HEK293T (cell line): ENCODE data around the gene VPS13A.

Experiments used
- ARNT ChIP-seq: fragments of 450-650 bp; IDR thresholded peaks from 2 replicates; pipeline ENCODE4 v1.6.1; 2017; ENCODE audit warnings: mild to moderate bottlenecking
- BHLHE40 ChIP-seq: fragments of 450-650 bp; IDR thresholded peaks from 2 replicates; pipeline ENCODE4 v1.6.1; 2016; ENCODE audit warnings: mild to moderate bottlenecking, moderate library complexity, borderline replicate concordance
- ELF4 ChIP-seq: fragments of 450-650 bp; IDR thresholded peaks from 2 replicates; pipeline ENCODE4 v1.6.1; 2017; ENCODE audit warnings: antibody characterized with exemption
- FOXA1 ChIP-seq: fragments of 450-650 bp; IDR thresholded peaks from 2 replicates; pipeline ENCODE4 v1.6.1; 2016; ENCODE audit warnings: mild to moderate bottlenecking
- FOXK2 ChIP-seq: fragments of 450-650 bp; IDR thresholded peaks from 2 replicates; pipeline ENCODE4 v1.6.1; 2016; ENCODE audit warnings: mild to moderate bottlenecking
- FOXM1 ChIP-seq: fragments of 450-650 bp; IDR thresholded peaks from 2 replicates; pipeline ENCODE4 v1.6.1; 2017; ENCODE audit warnings: mild to moderate bottlenecking, borderline replicate concordance
- LEF1 ChIP-seq: fragments of 450-650 bp; IDR thresholded peaks from 2 replicates; pipeline ENCODE4 v1.6.1; 2017; ENCODE audit warnings: mild to moderate bottlenecking, borderline replicate concordance
- SP1 ChIP-seq: fragments of 450-650 bp; IDR thresholded peaks from 2 replicates; pipeline ENCODE4 v1.6.1; 2017
- SUZ12 ChIP-seq: fragments of 450-650 bp; IDR thresholded peaks from 2 replicates; pipeline ENCODE4 v1.6.1; 2016; ENCODE audit warnings: mild to moderate bottlenecking
- TARDBP ChIP-seq: fragments of 450-650 bp; IDR thresholded peaks from 2 replicates; pipeline ENCODE4 v1.6.1; 2016
- ZNF384 ChIP-seq: fragments of 450-650 bp; IDR thresholded peaks from 2 replicates; pipeline ENCODE4 v1.6.1; 2016

DNA sequence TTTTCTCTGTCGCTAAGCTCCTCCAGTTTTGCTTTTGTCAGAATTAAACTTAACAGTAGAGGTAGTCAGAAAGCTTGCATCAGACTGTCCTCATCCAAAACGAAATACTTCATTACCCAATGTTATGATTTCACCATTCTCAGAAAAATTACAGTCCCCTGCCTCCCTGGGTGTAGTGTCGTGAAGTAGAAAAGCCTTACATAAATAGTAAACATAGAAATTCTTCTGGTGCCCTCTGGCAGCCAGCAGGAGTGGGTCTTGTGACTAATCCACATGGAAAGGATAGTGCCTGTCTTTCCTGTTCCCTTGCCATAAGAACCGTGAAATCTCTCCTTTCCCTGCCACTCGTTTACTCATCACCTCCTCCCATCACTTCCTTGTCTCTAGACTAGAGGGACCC is 240.2 kb downstream of the VPS13A start:
- no peak for TF ChIP-seq FOXA1
- no peak for TF ChIP-seq BHLHE40
- no peak for TF ChIP-seq ZNF384
- no peak for TF ChIP-seq ARNT
- no peak for TF ChIP-seq FOXK2
- no peak for TF ChIP-seq TARDBP
- TF ChIP-seq SUZ12: no peak
- TF ChIP-seq SP1: no peak
- no peak for TF ChIP-seq LEF1
- no peak for TF ChIP-seq ELF4
- no peak for TF ChIP-seq FOXM1
